GM12874 (cell line): ENCODE results near the gene SCP2.
A peak's percentile ranks its signal among the peaks of the same experiment; 100 is the strongest.

Experiments used
- TF ChIP-seq, protein P1 (sequence below): IDR thresholded peaks from 2 replicates; pipeline ENCODE4 v1.5.1; 2011; ENCODE audit warnings: low read depth, mild to moderate bottlenecking, control low read depth, low read length, moderate library complexity; ENCODE audit not compliant: insufficient read depth

Gene SCP2

DNA sequence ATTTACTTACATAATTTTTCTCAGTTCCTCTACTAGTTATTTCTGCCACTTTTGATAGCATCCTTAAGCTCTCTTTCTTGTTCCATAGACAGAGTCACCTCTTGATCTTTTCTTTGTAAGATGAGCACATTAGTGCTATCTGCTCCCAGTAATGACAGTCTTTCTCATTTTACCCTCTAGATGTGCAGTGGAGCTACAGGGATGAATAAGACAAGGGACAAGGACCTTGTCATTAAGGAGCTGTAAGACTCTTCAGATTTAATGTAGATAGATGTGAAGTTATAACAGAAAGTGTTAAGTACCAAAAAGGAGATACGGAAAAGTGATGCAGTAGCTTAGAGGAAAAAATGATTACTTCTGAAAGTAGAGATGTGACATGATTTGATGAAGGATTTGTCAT is 20.4 kb downstream of the SCP2 start:
- TF ChIP-seq, protein P1, sequence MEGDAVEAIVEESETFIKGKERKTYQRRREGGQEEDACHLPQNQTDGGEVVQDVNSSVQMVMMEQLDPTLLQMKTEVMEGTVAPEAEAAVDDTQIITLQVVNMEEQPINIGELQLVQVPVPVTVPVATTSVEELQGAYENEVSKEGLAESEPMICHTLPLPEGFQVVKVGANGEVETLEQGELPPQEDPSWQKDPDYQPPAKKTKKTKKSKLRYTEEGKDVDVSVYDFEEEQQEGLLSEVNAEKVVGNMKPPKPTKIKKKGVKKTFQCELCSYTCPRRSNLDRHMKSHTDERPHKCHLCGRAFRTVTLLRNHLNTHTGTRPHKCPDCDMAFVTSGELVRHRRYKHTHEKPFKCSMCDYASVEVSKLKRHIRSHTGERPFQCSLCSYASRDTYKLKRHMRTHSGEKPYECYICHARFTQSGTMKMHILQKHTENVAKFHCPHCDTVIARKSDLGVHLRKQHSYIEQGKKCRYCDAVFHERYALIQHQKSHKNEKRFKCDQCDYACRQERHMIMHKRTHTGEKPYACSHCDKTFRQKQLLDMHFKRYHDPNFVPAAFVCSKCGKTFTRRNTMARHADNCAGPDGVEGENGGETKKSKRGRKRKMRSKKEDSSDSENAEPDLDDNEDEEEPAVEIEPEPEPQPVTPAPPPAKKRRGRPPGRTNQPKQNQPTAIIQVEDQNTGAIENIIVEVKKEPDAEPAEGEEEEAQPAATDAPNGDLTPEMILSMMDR, result no peak

DNA sequence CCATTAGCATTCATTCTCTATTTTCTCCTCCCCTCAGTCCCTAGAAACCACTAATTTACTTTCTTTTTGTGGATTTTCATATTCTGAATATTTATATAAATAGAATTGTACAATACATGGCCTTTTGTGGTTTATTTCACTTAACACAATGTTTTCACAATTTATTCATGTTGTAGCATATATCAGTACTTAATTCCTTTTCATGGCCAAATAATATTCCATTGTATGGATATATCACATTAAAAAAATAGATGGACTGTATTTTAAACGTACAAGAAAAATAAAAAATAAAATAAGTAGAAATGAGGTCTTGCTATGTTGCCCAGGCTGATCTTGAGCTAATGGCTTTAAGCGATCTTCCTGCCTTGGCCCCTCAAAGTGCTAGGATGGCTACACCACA is 25.0 kb downstream of the SCP2 start:
- TF ChIP-seq, protein P1, result no peak

DNA sequence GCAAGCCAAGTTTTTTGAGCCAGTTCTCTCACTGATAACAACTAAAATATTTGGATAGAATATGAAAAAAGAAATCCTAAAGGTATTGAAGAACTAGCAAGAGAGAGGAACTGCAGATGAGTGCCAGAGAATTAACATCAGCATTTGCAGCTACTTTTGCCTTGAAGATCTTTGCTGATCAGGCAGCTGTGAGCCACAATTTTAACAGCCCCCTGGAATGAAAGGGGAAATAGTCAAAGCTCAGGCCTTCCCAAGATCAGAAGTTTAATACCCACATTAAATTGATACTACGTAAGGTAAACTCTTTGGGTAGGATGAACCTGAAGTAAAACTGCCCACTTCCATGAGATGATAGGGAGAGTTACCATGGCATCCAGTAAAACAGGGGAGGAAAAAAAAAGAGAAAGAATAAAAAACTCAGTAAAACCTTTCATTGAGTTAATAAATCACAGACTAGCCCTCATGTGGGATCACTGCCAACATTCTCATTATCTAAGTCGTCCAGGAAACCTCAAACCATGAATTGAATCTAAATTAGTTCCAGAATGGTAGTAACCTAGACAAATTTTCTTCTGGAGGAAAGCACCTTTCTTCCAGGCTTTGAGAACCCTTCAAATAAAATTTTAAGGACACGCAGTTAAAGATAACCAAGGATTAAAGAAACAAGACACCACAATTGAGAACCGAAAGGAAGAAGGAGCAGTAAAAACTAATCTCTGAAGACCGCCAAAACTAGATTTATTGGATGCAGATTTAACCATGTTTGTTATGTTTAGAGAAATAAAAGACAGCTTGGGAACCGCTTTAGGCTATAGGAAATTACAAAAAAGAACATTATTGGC is 28.3 kb downstream of the SCP2 start:
- TF ChIP-seq, protein P1, result no peak

DNA sequence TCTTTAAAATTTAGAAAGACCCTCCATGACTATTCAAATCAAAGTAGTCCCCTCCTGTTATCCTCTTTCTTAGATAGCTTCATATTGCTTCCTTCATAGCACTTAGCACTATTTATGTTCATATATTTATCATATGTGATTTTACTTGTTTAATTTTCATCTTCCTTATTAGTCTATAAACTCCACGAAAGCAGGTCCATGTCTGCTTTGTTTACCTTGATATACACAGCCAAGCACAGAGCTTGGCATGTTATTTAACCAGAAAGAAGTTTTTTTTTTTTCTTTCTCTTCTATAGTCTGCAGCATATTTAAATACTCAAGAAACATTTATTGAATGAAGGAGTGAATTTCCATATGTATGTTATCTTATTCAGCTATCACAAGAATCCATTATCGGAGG is 36.0 kb downstream of the SCP2 start:
- TF ChIP-seq, protein P1, result no peak

DNA sequence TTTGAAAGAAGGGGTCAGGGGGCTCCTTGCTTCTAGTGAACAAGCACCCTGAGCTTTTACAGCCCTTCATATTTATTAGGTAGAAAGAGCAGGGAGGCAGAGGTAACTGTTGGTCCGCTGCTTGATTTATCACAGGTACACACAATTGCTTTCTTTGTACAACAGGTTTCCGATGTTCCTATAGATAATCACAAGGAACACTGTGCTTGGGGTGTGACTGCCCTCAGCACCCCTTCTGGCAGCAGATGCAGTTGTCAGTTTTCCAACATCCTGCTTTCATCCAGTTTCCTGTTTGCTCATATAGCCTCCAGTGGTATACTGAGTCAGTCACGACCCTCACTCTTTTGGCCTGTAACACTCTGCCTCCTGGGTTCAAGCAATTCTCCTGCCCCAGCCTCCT is 40.6 kb downstream of the SCP2 start:
- TF ChIP-seq, protein P1, result no peak

DNA sequence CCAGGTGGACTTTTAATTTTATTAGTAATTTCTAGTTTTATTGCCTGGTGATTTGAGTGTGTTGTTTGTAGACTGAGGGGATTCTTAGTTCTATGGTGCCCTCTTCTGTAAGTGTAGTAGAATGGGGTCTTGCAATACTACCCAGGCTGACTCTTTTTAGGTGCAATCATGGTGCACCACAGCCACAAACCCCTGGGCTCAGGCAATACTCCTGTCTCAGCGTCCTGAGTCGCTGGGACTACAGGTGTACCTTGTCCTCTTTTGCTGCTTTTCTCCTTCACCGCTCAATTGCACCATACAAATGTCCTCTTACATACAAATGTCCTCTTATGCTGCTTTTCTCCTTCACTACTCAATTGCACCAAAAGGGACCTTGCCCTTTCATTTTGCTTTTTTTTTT is 43.1 kb downstream of the SCP2 start:
- TF ChIP-seq, protein P1, result peak; percentile 6; the same call in 1 of the 2 replicates

DNA sequence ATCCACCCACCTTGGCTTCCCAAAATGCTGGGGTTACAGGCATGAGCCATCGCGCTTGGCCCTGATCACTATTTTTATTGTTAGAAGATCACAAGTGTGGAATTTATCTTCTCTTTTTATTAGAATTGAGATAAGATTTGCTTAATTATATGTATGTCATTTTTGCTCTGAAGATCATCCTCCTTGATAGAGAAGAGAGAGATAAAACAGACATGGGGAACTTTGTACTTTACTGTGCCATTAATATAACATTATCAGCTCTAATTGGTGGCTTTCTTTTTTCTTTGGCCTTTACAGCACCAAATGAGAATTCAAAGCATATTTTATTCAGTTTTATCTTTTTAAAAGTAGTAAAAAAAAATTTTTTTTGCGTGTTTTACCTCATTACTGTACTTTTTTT is 46.8 kb downstream of the SCP2 start:
- TF ChIP-seq, protein P1, result no peak
